ENCODE results near the gene NOTO.

DNA sequence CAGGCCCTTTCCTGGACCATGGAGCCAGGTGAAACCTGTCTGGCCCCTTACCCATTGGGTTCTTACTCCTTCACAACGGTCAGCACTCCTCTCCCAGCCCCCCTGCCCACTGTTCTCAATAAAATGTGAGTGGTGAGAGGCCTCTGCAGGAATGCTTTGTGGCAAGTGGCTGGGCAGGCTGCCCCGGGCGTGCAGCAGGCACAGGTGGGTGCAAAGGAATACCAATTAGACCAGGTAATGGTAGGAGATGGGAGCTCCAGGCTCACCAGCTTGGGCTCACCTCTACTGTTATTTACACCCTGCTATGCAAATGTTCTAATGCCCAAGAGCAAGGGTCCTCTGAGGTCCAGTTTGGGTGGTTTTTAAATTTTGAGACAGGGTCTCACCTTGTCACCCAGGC is 24.7 kb downstream of the NOTO start:
- TF ChIP-seq, protein P1, sequence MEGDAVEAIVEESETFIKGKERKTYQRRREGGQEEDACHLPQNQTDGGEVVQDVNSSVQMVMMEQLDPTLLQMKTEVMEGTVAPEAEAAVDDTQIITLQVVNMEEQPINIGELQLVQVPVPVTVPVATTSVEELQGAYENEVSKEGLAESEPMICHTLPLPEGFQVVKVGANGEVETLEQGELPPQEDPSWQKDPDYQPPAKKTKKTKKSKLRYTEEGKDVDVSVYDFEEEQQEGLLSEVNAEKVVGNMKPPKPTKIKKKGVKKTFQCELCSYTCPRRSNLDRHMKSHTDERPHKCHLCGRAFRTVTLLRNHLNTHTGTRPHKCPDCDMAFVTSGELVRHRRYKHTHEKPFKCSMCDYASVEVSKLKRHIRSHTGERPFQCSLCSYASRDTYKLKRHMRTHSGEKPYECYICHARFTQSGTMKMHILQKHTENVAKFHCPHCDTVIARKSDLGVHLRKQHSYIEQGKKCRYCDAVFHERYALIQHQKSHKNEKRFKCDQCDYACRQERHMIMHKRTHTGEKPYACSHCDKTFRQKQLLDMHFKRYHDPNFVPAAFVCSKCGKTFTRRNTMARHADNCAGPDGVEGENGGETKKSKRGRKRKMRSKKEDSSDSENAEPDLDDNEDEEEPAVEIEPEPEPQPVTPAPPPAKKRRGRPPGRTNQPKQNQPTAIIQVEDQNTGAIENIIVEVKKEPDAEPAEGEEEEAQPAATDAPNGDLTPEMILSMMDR (IDR thresholded peaks at IDR 0.05; ENCODE audit: borderline replicate concordance, extremely low read depth, low read length, poor library complexity, severe bottlenecking) = no peak
- TF ChIP-seq EZH2 (IDR thresholded peaks at IDR 0.05; ENCODE audit: borderline replicate concordance, low read depth, low read length, severe bottlenecking) = no peak

Measured in DND-41 (cell line).